CD4-positive, alpha-beta T cell treated with Interleukin-15 for 1 hour (primary cell): ENCODE measurements around the gene MAS1L.
"Not testable (repeated sequence)": the region's sequence is repeated elsewhere in the genome, so short reads cannot be mapped to it uniquely, and the experiment has no call there.

Experiments
- DNase-seq: peaks from one replicate; pipeline ENCODE4 v3.0.0-alpha.2; 2020

The MAS1L gene

DNA sequence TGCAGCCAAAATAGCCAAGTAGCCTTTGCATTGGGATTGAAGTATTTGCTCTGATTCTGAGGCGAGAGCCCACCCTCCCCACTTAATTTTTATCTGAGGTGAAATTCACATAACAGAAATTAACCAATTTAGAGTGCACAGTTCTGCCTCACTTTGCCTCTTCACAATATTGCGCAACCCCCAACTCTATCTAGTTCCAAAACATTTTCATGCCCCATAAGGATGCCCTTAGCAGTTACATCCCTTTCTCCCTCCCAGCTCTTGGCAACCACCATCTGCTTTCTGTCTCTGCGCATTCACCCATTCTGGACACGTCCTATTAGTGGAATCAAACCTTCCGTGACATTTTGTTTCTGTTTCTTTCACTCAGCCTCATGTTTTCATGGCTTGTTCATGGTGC is 9.0 kb downstream of the MAS1L start:
- DNase-seq = no peak

DNA sequence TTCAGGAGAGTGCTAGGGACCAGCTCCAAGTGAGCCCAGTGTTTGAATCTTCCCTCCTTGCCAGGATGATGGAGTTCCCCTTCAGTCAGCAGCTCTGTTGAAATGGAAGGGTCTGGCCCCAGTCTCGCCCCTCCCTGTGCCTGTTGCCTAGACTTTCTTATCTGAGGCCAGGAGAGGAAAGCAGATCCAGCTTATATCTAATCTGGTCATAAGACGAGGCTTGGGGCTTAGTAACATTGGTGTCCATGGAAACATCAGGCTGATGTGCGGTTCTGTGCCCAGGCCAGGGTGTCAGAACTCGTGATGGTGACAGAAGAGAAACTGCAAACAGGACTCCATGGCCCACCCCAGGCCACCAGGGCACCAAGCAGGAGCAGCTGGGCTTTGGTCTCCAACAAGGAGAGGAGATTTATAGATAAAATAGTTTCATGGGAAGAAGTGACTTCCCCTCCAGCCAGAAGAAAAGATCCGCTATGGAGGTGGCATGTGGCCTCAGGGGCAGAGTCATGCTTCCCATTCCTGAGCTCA is 9.8 kb downstream of the MAS1L start:
- DNase-seq = no peak

DNA sequence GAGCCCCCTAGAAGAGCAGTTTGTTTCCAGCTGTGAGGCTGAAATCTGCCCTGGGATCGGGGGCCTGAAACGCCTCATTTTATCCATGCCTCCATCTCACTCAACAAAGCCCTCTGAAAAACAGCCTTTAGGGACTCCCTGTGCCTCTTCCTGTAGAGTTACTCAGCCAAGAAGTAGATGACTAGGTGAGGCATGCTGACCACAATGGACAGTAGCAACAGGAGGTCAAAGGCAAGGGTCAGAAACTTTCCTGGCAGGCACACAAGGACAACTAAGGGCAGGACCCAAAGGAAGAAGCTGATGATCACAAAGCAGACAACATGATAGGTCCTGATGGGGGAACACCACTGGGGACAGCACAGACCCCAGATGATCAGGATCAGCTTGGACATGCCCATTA is 12.8 kb downstream of the MAS1L start:
- no peak for DNase-seq

DNA sequence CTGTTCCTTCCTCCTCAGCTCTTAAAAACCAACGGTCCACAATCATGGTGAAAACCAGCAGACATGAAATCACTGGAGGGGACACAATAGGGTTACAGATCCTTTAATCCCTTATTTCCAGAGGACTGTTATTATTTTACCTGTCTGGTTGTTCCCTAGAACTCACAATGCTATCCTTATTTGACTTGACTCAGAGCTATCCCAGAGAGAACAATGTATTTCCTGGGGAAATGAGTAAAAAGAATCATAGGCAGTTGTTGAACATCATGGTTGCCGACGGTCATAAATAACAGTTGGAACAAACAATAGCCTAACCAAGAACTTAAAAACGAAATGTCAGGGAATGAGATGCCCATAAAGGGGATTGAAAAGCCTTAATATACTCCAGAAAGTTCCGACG is 21.5 kb downstream of the MAS1L start:
- DNase-seq = no peak

DNA sequence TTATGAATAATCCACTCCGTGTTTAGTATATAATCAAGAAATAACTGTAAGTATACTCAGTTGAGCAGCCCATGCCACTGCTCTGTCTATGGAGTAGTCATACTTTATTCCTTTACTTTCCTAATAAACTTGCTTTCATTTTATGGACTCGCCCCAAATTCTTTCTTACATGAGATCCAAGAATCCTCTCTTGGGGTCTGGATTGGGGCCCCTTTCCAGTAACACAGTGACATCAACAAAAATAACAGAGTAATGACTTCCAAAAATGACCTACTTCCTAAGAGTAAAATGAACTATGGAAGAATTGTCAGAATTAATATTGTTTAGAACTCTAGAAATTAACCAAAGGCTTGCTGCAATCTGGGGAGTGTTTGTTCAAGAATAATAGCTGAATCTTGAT is 22.0 kb downstream of the MAS1L start:
- DNase-seq = no peak

DNA sequence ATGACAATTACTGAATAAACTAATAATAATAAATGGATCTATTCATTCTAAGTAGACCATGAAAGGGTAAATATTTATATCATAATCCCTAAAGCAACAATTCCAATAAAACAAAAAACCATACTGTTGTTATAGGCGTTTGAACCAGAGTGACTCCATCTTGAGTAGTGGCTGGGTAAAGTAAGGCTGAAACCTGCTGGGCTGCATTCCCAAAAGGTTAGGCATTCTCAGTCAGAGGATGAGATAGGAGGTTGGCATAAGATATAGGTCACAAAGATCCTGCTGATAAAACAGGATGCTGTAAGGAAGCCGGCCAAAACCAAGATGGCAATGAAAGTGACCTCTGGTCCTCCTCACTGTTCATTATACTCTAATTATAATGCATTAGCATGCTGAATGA is 22.5 kb downstream of the MAS1L start:
- no peak for DNase-seq

DNA sequence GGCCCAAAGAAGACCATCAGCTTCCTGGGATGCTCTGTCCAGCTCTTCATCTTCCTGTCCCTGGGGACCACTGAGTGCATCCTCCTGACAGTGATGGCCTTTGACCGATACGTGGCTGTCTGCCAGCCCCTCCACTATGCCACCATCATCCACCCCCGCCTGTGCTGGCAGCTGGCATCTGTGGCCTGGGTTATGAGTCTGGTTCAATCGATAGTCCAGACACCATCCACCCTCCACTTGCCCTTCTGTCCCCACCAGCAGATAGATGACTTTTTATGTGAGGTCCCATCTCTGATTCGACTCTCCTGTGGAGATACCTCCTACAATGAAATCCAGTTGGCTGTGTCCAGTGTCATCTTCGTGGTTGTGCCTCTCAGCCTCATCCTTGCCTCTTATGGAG is 25.7 kb downstream of the MAS1L start:
- no peak for DNase-seq

DNA sequence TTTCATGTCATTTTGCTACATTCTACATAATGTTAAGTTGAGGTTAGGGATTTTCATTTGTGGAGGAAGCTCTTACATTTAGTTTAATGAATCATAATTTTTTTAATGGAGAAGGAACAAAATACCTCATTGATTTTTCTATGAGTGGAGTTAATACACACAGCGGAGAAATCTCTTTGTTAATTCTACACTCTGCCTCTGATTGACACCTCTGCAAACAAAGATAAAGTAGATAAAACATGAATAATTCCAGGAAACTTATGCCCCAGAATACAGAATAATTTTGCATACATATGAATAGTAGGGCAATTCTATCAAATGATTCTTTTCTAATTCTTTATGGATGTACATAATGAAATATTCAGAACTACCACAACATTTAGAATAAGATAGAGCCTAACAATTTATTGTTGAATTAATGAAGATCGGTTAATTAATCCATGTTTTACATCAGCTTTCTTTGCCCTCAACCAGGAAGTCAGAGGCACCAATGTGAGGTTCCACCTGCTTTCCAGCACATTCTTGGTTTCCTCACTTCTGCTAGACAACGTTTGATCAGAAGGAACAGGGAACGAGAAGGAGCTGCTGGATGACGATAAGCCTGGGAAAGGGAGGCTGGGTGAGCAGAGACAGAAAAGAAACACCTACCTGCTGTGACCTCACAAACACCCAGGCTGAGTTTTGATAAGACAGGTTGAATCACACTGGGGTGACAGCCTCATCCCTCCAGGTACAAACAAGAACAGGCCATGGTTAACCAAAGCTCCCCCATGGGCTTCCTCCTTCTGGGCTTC is 26.5 kb downstream of the MAS1L start:
- no peak for DNase-seq

DNA sequence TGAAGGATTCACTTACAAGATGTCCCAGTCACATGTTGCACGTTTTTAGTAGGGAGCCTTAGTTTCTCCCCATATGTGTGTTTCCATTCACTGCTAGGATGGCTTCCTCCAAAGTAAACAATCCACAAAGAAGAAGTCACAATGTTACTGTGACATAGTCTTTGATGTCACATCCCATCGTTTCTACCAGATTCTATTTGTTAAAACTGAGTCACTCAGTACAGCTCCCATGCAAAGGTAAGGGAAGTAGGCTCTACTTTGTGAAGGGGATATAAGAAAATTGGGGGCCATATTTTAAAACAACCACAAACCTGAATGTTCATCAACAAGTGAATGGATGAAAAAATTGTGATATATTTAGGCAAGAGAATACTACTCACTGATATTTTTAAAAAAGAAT is 30.8 kb downstream of the MAS1L start, which contains the start of the genes OR11A1 and OR2H1:
OR11A1 (minus strand) TSS at position 101 of the 400 bp plus-strand sequence. CDS start 29,430 bp downstream, outside the sequence.
OR2H1 (plus strand) TSS at position 185 of the 400 bp plus-strand sequence. CDS start 4,615 bp downstream, outside the sequence.
- no peak for DNase-seq

DNA sequence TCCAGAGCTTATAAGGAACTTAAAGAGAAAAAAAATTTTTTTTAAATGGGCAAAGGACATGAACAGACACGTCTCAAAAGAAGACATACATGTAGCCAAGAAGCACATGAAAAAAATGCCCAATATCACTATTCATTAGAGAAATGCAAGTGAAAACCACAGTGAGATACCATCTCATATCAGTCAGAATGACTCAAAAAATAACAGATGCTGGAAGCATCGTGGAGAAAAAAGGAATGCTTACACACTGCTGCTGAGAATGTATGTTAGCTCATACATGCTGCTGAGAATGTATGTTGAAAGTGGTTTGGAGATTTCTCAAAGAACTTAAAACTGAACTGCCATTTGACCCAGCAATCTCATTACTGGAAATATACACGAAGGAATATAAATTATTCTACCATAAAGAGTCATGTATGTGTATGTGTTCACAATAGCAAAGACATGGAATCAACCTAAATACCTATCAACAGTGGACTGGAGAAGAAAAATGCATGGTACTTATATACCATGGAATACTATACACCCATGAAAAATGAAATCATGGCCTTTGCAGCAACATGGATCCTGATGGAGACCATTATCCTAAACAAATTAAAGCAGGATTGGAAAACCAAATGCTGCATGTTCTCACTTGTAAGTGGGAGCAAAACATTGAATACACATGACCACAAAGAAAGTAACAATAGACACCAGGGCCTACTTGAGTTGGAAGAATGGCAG is 36.1 kb downstream of the MAS1L start:
- no peak for DNase-seq

DNA sequence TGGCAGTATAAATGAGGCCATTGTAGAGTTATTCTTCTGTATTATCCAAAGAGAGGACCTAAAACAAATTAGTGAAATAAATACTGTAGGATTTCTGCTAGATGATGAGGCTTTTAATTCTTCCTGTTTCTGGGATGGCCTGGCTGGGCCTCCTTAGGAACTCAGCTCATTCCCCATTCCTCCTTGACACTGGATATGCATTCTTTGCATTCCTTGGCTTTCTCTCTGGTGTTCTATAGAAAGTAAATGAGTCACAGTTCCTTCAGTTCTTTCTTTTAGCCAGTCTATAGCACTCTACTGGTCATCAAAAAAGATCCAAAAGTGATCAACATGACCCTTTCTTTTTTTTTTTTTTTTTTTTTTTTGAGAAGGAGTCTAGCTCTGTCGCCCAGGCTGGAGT is 40.1 kb downstream of the MAS1L start:
- no peak for DNase-seq

DNA sequence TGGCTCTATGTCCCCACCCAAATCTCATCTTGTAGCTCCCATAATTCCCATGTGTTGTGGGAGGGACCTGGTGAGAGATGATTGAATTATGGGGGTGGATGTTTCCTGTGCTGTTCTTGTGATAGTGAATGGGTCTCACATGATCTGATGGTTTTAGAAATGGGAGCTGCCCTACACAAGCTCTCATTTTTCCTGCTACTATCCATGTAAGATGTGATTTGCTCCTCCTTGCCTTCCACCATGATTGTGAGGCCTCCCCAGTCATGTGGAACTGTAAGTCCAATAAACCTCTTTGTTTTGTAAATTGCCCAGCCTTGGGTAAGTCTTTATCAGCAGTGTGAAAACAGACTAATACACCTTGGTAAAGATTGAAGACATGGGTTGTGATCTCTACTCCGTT is 43.7 kb downstream of the MAS1L start:
- DNase-seq = not testable (repeated sequence)

DNA sequence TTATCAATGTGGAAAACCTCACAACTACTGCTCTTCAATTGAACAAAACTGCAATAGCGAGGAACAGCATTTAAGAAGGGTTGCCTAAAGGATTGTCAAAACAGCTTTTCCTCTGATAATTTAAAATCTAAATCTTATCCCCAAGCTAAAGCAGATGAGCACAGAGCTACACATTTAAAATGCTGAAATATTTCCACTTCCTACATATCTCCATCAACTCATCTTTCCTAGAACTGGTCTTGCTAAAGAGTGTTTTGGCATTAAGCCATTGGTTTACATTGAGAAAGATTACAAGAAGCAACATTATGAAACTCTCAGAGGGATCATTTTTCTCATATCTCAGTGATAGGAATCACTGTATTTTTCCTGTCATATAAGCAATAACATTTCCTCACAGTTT is 45.0 kb downstream of the MAS1L start:
- no peak for DNase-seq

DNA sequence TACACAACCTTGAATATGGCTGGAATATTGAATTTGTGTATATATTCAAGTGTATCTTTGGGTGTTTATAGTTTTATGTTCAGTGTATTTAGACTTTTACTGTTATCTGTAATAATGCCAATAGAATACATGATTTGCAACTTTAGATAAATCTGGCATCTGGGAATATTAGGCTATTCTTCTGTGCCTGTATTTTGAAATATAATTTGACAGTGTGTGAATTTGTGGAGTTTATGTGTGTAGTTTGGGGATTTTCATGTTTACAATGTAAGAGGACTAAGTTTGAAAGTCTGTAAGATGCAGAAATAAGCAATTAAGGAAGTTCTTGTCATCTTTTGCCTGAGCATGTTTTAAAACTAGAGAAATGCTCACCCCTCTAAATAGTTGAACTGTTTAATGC is 48.8 kb downstream of the MAS1L start, which contains the start of gene OR10C1:
OR10C1 (plus strand) TSS at position 301 of the 400 bp plus-strand sequence. CDS start 710 bp downstream, outside the sequence.
- DNase-seq = no peak

DNA sequence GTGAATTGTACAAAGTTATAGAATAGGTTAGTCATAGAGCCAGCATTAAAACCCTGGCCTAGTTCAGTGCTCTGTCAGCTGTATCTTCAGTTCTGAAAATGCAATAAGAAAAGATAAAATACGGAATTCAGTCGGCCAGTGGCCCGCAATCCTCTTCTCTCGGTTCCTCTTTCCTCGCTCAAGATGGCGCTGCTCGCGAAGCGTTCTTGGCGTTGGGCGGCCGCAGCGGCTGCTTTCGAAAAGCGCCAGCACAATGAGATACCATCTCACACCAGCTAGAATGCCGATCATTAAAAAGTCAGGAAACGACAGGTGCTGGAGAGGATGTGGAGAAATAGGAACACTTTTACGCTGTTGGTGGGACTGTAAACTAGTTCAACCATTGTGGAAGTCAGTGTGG is 51.0 kb downstream of the MAS1L start:
- not testable (repeated sequence) for DNase-seq
